Stimulated activated naive CD8-positive, alpha-beta T cell treated with anti-CD3 and anti-CD28 coated beads, Interleukin-15, Interleukin-2, amounts not matched to agents 100 ng/mL and 50 ng/mL, for 24 hours (primary cell): ENCODE measurements around the gene TSEN2.
A peak's percentile ranks its signal among the peaks of the same experiment; 100 is the strongest.
"Not testable (repeated sequence)": the region's sequence is repeated elsewhere in the genome, so short reads cannot be mapped to it uniquely, and the experiment has no call there.

ENCODE experiments used
- H3K27ac Mint-ChIP-seq: one replicate; pipeline ENCODE4 v1.8.0; 2021; ENCODE audit warnings: mild to moderate bottlenecking, mixed read lengths
- H3K27me3 Mint-ChIP-seq: one replicate; pipeline ENCODE4 v1.8.0; 2021; ENCODE audit warnings: mixed read lengths
- H3K36me3 Mint-ChIP-seq: one replicate; pipeline ENCODE4 v1.8.0; 2021; ENCODE audit warnings: low read depth, mixed read lengths
- H3K4me1 Mint-ChIP-seq: one replicate; pipeline ENCODE4 v1.8.0; 2021; ENCODE audit warnings: low read depth, mixed read lengths
- H3K4me3 Mint-ChIP-seq: one replicate; pipeline ENCODE4 v1.8.0; 2021; ENCODE audit warnings: mild to moderate bottlenecking, mixed read lengths
- H3K9me3 Mint-ChIP-seq: one replicate; pipeline ENCODE4 v1.8.0; 2021; ENCODE audit warnings: mixed read lengths

Gene TSEN2

GRCh38 chr3:12447075-12447474, 37.2 kb upstream of the TSEN2 start:
- Mint-ChIP-seq H3K9me3 (no peaks in the 10 kb centered on the region), H3K4me3 (no peak overlapping the region), H3K36me3 (no peaks in the 10 kb centered on the region), H3K4me1 (no peaks in the 10 kb centered on the region), H3K27me3 (peaks cover 9% of the 10 kb centered on the region), H3K27ac (no peak overlapping the region)

GRCh38 chr3:12448404-12449202, 35.7 kb upstream of the TSEN2 start:
- not testable (repeated sequence) for H3K27ac Mint-ChIP-seq, H3K36me3 Mint-ChIP-seq, H3K4me3 Mint-ChIP-seq, H3K4me1 Mint-ChIP-seq, H3K9me3 Mint-ChIP-seq, H3K27me3 Mint-ChIP-seq

- H3K4me3 Mint-ChIP-seq: no peak overlapping the region
- H3K27ac Mint-ChIP-seq: no peak overlapping the region
- no peaks in the 10 kb centered on the region for H3K4me1 Mint-ChIP-seq
- H3K27me3 Mint-ChIP-seq: no peaks in the 10 kb centered on the region
- H3K9me3 Mint-ChIP-seq: no peaks in the 10 kb centered on the region
- no peaks in the 10 kb centered on the region for H3K36me3 Mint-ChIP-seq
Measured at GRCh38 chr3:12449889-12450682, 34.2 kb upstream of the TSEN2 start.

- H3K27me3 Mint-ChIP-seq: no peaks in the 10 kb centered on the region
- no peaks in the 10 kb centered on the region for H3K4me1 Mint-ChIP-seq
- H3K4me3 Mint-ChIP-seq: no peak overlapping the region
- H3K36me3 Mint-ChIP-seq: no peaks in the 10 kb centered on the region
- no peak overlapping the region for H3K27ac Mint-ChIP-seq
- no peaks in the 10 kb centered on the region for H3K9me3 Mint-ChIP-seq
Measured at GRCh38 chr3:12451481-12451880, 32.8 kb upstream of the TSEN2 start.

- Mint-ChIP-seq H3K36me3 (no peaks in the 10 kb centered on the region), H3K4me1 (no peaks in the 10 kb centered on the region), H3K9me3 (no peaks in the 10 kb centered on the region), H3K27ac (no peak overlapping the region), H3K4me3 (no peak overlapping the region), H3K27me3 (no peaks in the 10 kb centered on the region)
Measured at GRCh38 chr3:12451960-12452359, 32.3 kb upstream of the TSEN2 start.

- H3K27me3 Mint-ChIP-seq: no peaks in the 10 kb centered on the region
- no peaks in the 10 kb centered on the region for H3K36me3 Mint-ChIP-seq
- no peak overlapping the region for H3K27ac Mint-ChIP-seq
- H3K4me3 Mint-ChIP-seq: no peak overlapping the region
- no peaks in the 10 kb centered on the region for H3K4me1 Mint-ChIP-seq
- no peaks in the 10 kb centered on the region for H3K9me3 Mint-ChIP-seq
Measured at GRCh38 chr3:12452361-12453330, 31.6 kb upstream of the TSEN2 start.

GRCh38 chr3:12454076-12454815, 30.0 kb upstream of the TSEN2 start:
- Mint-ChIP-seq H3K4me1 (no peaks in the 10 kb centered on the region), H3K4me3 (no peak overlapping the region), H3K27ac (no peak overlapping the region), H3K27me3 (no peaks in the 10 kb centered on the region), H3K9me3 (no peaks in the 10 kb centered on the region), H3K36me3 (no peaks in the 10 kb centered on the region)

GRCh38 chr3:12454816-12455121, 29.5 kb upstream of the TSEN2 start:
- H3K4me3 Mint-ChIP-seq: no peak overlapping the region
- no peak overlapping the region for H3K27ac Mint-ChIP-seq
- no peaks in the 10 kb centered on the region for H3K27me3 Mint-ChIP-seq
- H3K4me1 Mint-ChIP-seq: no peaks in the 10 kb centered on the region
- no peaks in the 10 kb centered on the region for H3K9me3 Mint-ChIP-seq
- H3K36me3 Mint-ChIP-seq: no peaks in the 10 kb centered on the region

GRCh38 chr3:12455740-12456139, 28.5 kb upstream of the TSEN2 start:
- peaks cover 6% of the 10 kb centered on the region for H3K4me1 Mint-ChIP-seq
- no peaks in the 10 kb centered on the region for H3K36me3 Mint-ChIP-seq
- no peaks in the 10 kb centered on the region for H3K27me3 Mint-ChIP-seq
- H3K4me3 Mint-ChIP-seq: no peak overlapping the region
- H3K27ac Mint-ChIP-seq: no peak overlapping the region
- H3K9me3 Mint-ChIP-seq: no peaks in the 10 kb centered on the region

- Mint-ChIP-seq H3K27ac (no peak overlapping the region), H3K9me3 (no peaks in the 10 kb centered on the region), H3K27me3 (no peaks in the 10 kb centered on the region), H3K4me3 (no peak overlapping the region), H3K4me1 (peaks cover 13% of the 10 kb centered on the region), H3K36me3 (no peaks in the 10 kb centered on the region)
Measured at GRCh38 chr3:12456441-12456840, 27.8 kb upstream of the TSEN2 start.

GRCh38 chr3:12457380-12457779, 26.9 kb upstream of the TSEN2 start:
- not testable (repeated sequence) for H3K4me3 Mint-ChIP-seq

GRCh38 chr3:12458901-12459300, 25.4 kb upstream of the TSEN2 start:
- Mint-ChIP-seq H3K36me3 (no peaks in the 10 kb centered on the region), H3K4me3 (no peak overlapping the region), H3K27me3 (no peaks in the 10 kb centered on the region), H3K9me3 (no peaks in the 10 kb centered on the region), H3K27ac (no peak overlapping the region), H3K4me1 (peaks cover 25% of the 10 kb centered on the region)

More at GRCh38 chr3:12457380-12457779, 26.9 kb upstream of the TSEN2 start:
- peaks cover 19% of the 10 kb centered on the region for H3K4me1 Mint-ChIP-seq
- not testable (repeated sequence) for H3K36me3 Mint-ChIP-seq, H3K9me3 Mint-ChIP-seq, H3K27ac Mint-ChIP-seq, H3K27me3 Mint-ChIP-seq

GRCh38 chr3:12460127-12460526, 24.2 kb upstream of the TSEN2 start:
- H3K4me3 Mint-ChIP-seq: no peak overlapping the region
- H3K9me3 Mint-ChIP-seq: no peaks in the 10 kb centered on the region
- no peak overlapping the region for H3K27ac Mint-ChIP-seq
- peaks cover 25% of the 10 kb centered on the region for H3K4me1 Mint-ChIP-seq
- H3K27me3 Mint-ChIP-seq: no peaks in the 10 kb centered on the region
- H3K36me3 Mint-ChIP-seq: no peaks in the 10 kb centered on the region

- H3K4me3 Mint-ChIP-seq: no peak overlapping the region
- H3K4me1 Mint-ChIP-seq: peaks cover 25% of the 10 kb centered on the region
- peak overlapping the region; percentile 63 for H3K27ac Mint-ChIP-seq
- no peaks in the 10 kb centered on the region for H3K27me3 Mint-ChIP-seq
- H3K36me3 Mint-ChIP-seq: no peaks in the 10 kb centered on the region
- no peaks in the 10 kb centered on the region for H3K9me3 Mint-ChIP-seq
Measured at GRCh38 chr3:12461097-12461649, 23.1 kb upstream of the TSEN2 start.
